D721Med (cell line): ENCODE results near the gene HOXD9.

Experiments used
- DNase-seq: peaks from one replicate; pipeline ENCODE4 v3.0.0; 2011; ENCODE audit warnings: low spot score; ENCODE audit not compliant: insufficient read length
- FAIRE-seq: peaks from 2 replicates; lab custom pipeline; 2011; peaks lifted over from hg19 to GRCh38; lab: Jason Lieb, UNC
- CTCF ChIP-seq: IDR thresholded peaks from 2 replicates; pipeline ENCODE4 v1.5.1; 2012; ENCODE audit warnings: mild to moderate bottlenecking, control low read depth; ENCODE audit not compliant: insufficient read depth; ENCODE audit errors: missing control alignments

The HOXD9 gene

GRCh38 chr2:176090862-176091261 is 31.7 kb upstream of the HOXD9 start:
- FAIRE-seq, result no peak
- no peak for TF ChIP-seq CTCF
- no peak for DNase-seq

DNA sequence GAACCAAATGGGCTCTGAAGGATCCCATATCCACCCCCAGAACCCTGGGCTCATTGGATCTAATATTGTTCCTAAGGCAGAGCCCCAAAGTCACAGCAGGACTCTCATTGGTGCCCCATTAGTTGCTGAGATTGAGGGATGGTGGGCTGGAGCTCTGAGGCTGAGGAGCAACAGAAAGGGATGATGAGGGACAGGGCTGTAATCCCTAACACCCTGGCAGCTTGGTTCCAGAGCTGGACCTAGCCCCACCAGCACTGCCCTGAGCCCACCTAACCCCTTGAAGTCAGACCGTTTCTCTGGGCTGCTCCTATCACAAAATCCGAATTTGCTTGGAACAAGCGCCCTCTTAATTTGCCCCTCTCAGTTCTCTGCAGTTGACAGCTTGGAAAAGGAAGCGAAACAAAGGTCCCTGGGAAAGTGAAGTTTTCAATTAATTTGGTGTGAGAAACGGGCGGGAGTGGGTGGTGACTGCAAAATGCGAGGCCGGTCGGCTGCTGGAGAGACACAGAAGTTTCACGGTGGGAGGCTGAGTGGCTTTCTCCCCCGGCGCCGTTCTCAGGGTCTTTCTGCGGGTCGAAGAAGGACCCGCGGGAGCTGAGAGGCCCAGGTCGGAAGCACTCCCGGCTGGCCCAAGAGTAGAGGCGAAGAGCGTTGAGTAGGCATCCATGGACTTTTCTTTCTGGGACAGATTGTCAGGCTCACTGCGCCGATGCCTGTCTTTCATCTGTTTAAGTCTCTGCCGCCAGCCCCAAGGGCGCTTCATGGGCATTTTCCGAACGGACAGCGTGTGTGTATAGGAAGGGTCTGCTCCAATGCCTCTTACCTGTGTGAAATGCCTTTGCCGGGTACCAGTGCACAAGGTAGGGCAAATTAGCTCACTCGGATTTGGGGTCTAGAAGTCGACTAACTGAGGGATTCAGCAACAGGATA is 30.9 kb upstream of the HOXD9 start:
- no peak for FAIRE-seq
- no peak for DNase-seq
- TF ChIP-seq CTCF, result no peak

DNA sequence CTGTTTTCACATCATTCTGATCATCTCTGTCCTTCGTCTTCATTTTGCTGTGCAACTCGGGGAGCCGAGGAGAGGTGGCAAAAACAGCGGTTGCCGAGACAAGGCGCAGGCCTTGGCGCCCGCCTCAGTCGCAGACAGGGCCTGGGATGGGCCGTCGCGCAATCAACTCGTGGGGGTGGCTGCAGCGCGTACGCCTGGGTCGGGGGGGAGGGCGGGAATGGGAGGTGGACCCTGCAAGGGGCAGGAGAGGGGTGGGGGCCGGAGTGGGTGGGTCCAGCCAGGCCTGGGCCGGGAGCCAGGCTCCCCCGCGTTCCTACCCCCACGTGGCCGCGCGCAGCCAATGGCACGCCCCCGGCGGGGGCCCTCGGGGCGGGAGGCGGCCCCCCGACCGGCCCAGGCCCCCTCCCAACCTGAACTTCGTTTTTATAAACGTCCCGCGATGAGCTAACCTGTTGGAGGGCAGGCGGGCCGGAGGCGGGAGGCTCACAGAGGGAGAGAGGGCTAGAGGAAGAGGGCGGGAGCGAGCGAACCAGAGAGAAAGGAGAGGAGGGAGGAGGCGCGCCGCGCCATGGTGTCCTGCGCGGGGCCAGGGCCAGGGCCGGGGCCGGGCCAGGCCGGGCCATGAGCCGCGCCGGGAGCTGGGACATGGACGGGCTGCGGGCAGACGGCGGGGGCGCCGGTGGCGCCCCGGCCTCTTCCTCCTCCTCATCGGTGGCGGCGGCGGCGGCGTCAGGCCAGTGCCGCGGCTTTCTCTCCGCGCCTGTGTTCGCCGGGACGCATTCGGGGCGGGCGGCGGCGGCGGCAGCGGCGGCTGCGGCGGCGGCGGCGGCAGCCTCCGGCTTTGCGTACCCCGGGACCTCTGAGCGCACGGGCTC is 30.0 kb upstream of the HOXD9 start, which contains the start of gene HOXD13:
Gene HOXD13 (plus strand): TSS at position 452 of the 875 bp plus-strand sequence. CDS start 170 bp downstream, at position 622.
- FAIRE-seq (no peak), DNase-seq (no peak)
- no peak for TF ChIP-seq CTCF

DNA sequence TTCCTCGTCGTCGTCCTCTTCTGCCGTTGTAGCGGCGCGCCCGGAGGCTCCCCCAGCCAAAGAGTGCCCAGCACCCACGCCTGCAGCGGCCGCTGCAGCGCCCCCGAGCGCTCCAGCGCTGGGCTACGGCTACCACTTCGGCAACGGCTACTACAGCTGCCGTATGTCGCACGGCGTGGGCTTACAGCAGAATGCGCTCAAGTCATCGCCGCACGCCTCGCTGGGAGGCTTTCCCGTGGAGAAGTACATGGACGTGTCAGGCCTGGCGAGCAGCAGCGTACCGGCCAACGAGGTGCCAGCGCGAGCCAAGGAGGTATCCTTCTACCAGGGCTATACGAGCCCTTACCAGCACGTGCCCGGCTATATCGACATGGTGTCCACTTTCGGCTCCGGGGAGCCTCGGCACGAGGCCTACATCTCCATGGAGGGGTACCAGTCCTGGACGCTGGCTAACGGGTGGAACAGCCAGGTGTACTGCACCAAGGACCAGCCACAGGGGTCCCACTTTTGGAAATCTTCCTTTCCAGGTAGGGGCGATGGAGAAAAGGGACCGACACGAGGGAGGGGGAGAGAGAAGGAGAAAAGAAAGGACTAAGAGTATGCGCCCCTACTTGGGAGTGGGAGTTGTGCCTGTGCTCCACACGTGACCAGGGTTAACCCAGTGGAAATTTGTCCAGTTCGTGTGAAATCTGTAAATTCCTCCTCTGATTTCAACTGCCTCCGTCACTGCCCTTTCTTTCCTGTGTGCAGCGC is 29.2 kb upstream of the HOXD9 start:
- no peak for TF ChIP-seq CTCF
- FAIRE-seq, result no peak
- DNase-seq, result peak; percentile 22

DNA sequence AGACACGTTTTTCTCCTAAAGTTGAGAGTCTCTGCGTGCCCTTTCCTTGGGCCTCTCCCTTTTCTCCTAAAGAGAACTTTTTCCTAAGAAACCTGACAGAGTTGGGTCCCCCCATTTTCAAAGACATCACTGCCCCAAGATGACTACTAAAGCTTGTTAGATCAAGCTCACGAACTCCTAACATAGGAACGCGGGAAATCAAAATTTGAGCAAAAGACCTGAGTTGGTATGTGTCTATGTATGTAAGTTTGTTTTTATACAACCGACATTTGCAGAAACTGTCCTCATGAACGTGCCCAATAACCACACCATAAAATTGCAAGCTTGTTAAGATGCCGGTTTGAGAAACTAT is 28.6 kb upstream of the HOXD9 start:
- TF ChIP-seq CTCF, result no peak
- DNase-seq (no peak), FAIRE-seq (no peak)

GRCh38 chr2:176094349-176094748 is 28.2 kb upstream of the HOXD9 start:
- DNase-seq, result no peak
- no peak for TF ChIP-seq CTCF
- FAIRE-seq, result no peak
